Adrenal gland (tissue), 5 donors: ENCODE data around the gene OMP.

ENCODE experiments used
- CTCF ChIP-seq, 6 experiments: fragments of 450-650 bp in 4 of 6; fragments of 200-600 bp in 2 of 6; sonication (generic) in 1 of 6; IDR thresholded peaks; 1 replicate in 5 of 6; 2 replicates in 1 of 6; pipeline versions ENCODE4 v1.5.1 to v1.8.0; 2016 to 2021; ENCODE audit warnings: antibody characterized with exemption in 6 of 6, mild to moderate bottlenecking in 2 of 6, moderate library complexity in 1 of 6
- POLR2A ChIP-seq, 2 donors: fragments of 450-650 bp; IDR thresholded peaks; one replicate each; pipeline ENCODE4 v1.6.1; 2017; ENCODE audit warnings: antibody characterized with exemption in 2 of 2, mild to moderate bottlenecking in 2 of 2, moderate library complexity in 1 of 2
- donor health status: DM: no; HTN: no; CAD: no.

GRCh38 chr11:77151804-77152509, 49.3 kb downstream of the OMP start:
- TF ChIP-seq CTCF (IDR thresholded peaks at IDR 0.05) (no peak), POLR2A (IDR thresholded peaks at IDR 0.05) (no peak)
